ES-I3 (cell line): ENCODE data around the gene SRP72.
"Not testable (repeated sequence)": the region's sequence is repeated elsewhere in the genome, so short reads cannot be mapped to it uniquely, and the experiment has no call there.

Experiments
- H3K36me3 ChIP-seq: 2 replicates; pipeline ENCODE4 v1.6.1; 2013; ENCODE audit warnings: mild to moderate bottlenecking, low read length, control low read depth, moderate library complexity; ENCODE audit not compliant: insufficient read depth
- H3K4me1 ChIP-seq: 2 replicates; pipeline ENCODE4 v1.6.1; 2013; ENCODE audit warnings: mild to moderate bottlenecking, control low read depth, low read length; ENCODE audit not compliant: insufficient read depth
- H3K9ac ChIP-seq: 2 replicates; pipeline ENCODE4 v1.6.1; 2013; ENCODE audit warnings: low read depth, mild to moderate bottlenecking, low read length, moderate library complexity
- H3K9me3 ChIP-seq: 2 replicates; pipeline ENCODE4 v1.6.1; 2013; ENCODE audit warnings: mild to moderate bottlenecking, low read length, moderate library complexity; ENCODE audit not compliant: control insufficient read depth, insufficient read depth

Gene SRP72

GRCh38 chr4:56444719-56445118 lies 22.7 kb upstream of the SRP72 start:
- H3K9ac ChIP-seq, result no peak overlapping the region
- H3K9me3 ChIP-seq, result no peaks in the 10 kb centered on the region
- no peaks in the 10 kb centered on the region for H3K4me1 ChIP-seq
- H3K36me3 ChIP-seq, result peaks cover 20% of the 10 kb centered on the region

- Histone ChIP-seq H3K36me3 (peaks cover 20% of the 10 kb centered on the region), H3K9ac (no peak overlapping the region), H3K4me1 (no peaks in the 10 kb centered on the region), H3K9me3 (no peaks in the 10 kb centered on the region)
These were observed 21.7 kb upstream of the SRP72 start for GRCh38 chr4:56445699-56446098.

GRCh38 chr4:56448301-56448700 lies 19.1 kb upstream of the SRP72 start:
- Histone ChIP-seq H3K9ac (no peak overlapping the region), H3K4me1 (no peaks in the 10 kb centered on the region), H3K36me3 (peaks cover 17% of the 10 kb centered on the region), H3K9me3 (no peaks in the 10 kb centered on the region)

- H3K9ac ChIP-seq, H3K4me1 ChIP-seq, H3K9me3 ChIP-seq: not testable (repeated sequence)
- peaks cover 24% of the 10 kb centered on the region for H3K36me3 ChIP-seq
These were observed 17.9 kb upstream of the SRP72 start for GRCh38 chr4:56449475-56449874.

- Histone ChIP-seq H3K4me1 (no peaks in the 10 kb centered on the region), H3K9ac (no peak overlapping the region), H3K9me3 (no peaks in the 10 kb centered on the region), H3K36me3 (peaks cover 22% of the 10 kb centered on the region)
These were observed 17.1 kb upstream of the SRP72 start for GRCh38 chr4:56450342-56450741.

GRCh38 chr4:56460085-56460484 lies 7.3 kb upstream of the SRP72 start:
- Histone ChIP-seq H3K9me3 (no peaks in the 10 kb centered on the region), H3K9ac (no peak overlapping the region), H3K4me1 (no peaks in the 10 kb centered on the region), H3K36me3 (peaks cover 25% of the 10 kb centered on the region)

GRCh38 chr4:56462157-56462556 lies 5.3 kb upstream of the SRP72 start:
- Histone ChIP-seq H3K9me3 (no peaks in the 10 kb centered on the region), H3K9ac (no peak overlapping the region), H3K4me1 (no peaks in the 10 kb centered on the region; the same call in 1 of the 2 replicates), H3K36me3 (peaks cover 14% of the 10 kb centered on the region)

GRCh38 chr4:56463711-56464110 lies 3.7 kb upstream of the SRP72 start:
- no peak overlapping the region for H3K9ac ChIP-seq
- peaks cover 7% of the 10 kb centered on the region; the same call in 1 of the 2 replicates for H3K36me3 ChIP-seq
- no peaks in the 10 kb centered on the region for H3K9me3 ChIP-seq
- H3K4me1 ChIP-seq, result no peaks in the 10 kb centered on the region; the same call in 1 of the 2 replicates

- Histone ChIP-seq H3K9ac (no peak overlapping the region), H3K9me3 (no peaks in the 10 kb centered on the region), H3K4me1 (peaks cover 3% of the 10 kb centered on the region), H3K36me3 (peaks cover 7% of the 10 kb centered on the region; the same call in 1 of the 2 replicates)
These were observed 2.8 kb upstream of the SRP72 start for GRCh38 chr4:56464581-56464980.

GRCh38 chr4:56465599-56466295 lies 1.7 kb upstream of the SRP72 start:
- Histone ChIP-seq H3K9ac (peak overlapping the region; percentile 96; the same call in 1 of the 2 replicates), H3K36me3 (no peaks in the 10 kb centered on the region), H3K4me1 (peaks cover 3% of the 10 kb centered on the region), H3K9me3 (no peaks in the 10 kb centered on the region)

- H3K9me3 ChIP-seq, H3K4me1 ChIP-seq, H3K36me3 ChIP-seq: not testable (repeated sequence)
- H3K9ac ChIP-seq, result peak overlapping the region; percentile 96; the same call in 1 of the 2 replicates
These were observed 1.1 kb upstream of the SRP72 start for GRCh38 chr4:56466296-56466761.

- Histone ChIP-seq H3K36me3 (no peaks in the 10 kb centered on the region), H3K9ac (peak overlapping the region; percentile 96), H3K9me3 (no peaks in the 10 kb centered on the region), H3K4me1 (peaks cover 3% of the 10 kb centered on the region)
These were observed 520 bp upstream of the SRP72 start for GRCh38 chr4:56466910-56467283.

GRCh38 chr4:56468097-56468422 lies 643 bp downstream of the SRP72 start:
- H3K36me3 ChIP-seq, result no peaks in the 10 kb centered on the region
- H3K9ac ChIP-seq, result peak overlapping the region; percentile 96
- H3K4me1 ChIP-seq, result peaks cover 3% of the 10 kb centered on the region
- H3K9me3 ChIP-seq, result no peaks in the 10 kb centered on the region

GRCh38 chr4:56469489-56470210 lies 2.2 kb downstream of the SRP72 start:
- Histone ChIP-seq H3K36me3 (no peaks in the 10 kb centered on the region; the same call in 1 of the 2 replicates), H3K9ac (0 out of 2 replicates have a peak overlapping the region, but pooled peaks have one; percentile 19)

GRCh38 chr4:56475917-56476316 lies 8.5 kb downstream of the SRP72 start:
- Histone ChIP-seq H3K9me3 (no peaks in the 10 kb centered on the region), H3K36me3 (peaks cover 4% of the 10 kb centered on the region), H3K4me1 (no peaks in the 10 kb centered on the region), H3K9ac (no peak overlapping the region)

More at GRCh38 chr4:56469489-56470210, 2.2 kb downstream of the SRP72 start:
- Histone ChIP-seq H3K9me3 (no peaks in the 10 kb centered on the region), H3K4me1 (peaks cover 3% of the 10 kb centered on the region)
